AML-193 (cell line): ENCODE measurements around the gene RNF123.

Source experiments
- DNase-seq, 2 experiments: peaks; one replicate each; lab custom pipeline; 2025; lab: John Stamatoyannopoulos, UW

The RNF123 gene

GRCh38 chr3:49703443-49703927, 14.1 kb downstream of the RNF123 start:
- DNase-seq: peak; percentile 76 to 77

- DNase-seq: no peak
These were observed 14.6 kb downstream of the RNF123 start for GRCh38 chr3:49703956-49704355.

- no peak for DNase-seq
These were observed 15.3 kb downstream of the RNF123 start for GRCh38 chr3:49704629-49705028.

- DNase-seq: no peak
These were observed 16.1 kb downstream of the RNF123 start for GRCh38 chr3:49705390-49705960.

GRCh38 chr3:49706456-49707112, 17.2 kb downstream of the RNF123 start:
- no peak for DNase-seq

GRCh38 chr3:49707113-49707480, 17.7 kb downstream of the RNF123 start:
- no peak for DNase-seq

GRCh38 chr3:49709852-49710251, 20.5 kb downstream of the RNF123 start:
- DNase-seq: no peak

- DNase-seq: no peak
These were observed 22.1 kb downstream of the RNF123 start for GRCh38 chr3:49711489-49711888.

- no peak for DNase-seq
These were observed 22.8 kb downstream of the RNF123 start for GRCh38 chr3:49712166-49712565.

GRCh38 chr3:49712631-49713317, 23.4 kb downstream of the RNF123 start:
- DNase-seq: no peak

- DNase-seq: no peak
These were observed 24.2 kb downstream of the RNF123 start for GRCh38 chr3:49713336-49714105.

GRCh38 chr3:49714728-49715550, 25.6 kb downstream of the RNF123 start:
- no peak for DNase-seq

GRCh38 chr3:49715611-49716121, 26.3 kb downstream of the RNF123 start:
- DNase-seq: no peak

- DNase-seq: no peak
These were observed 26.8 kb downstream of the RNF123 start for GRCh38 chr3:49716169-49716568.

- DNase-seq: no peak
These were observed 27.4 kb downstream of the RNF123 start for GRCh38 chr3:49716691-49717210.

- DNase-seq: no peak
These were observed 28.0 kb downstream of the RNF123 start for GRCh38 chr3:49717211-49717958.

- DNase-seq: no peak
These were observed 28.9 kb downstream of the RNF123 start for GRCh38 chr3:49717959-49718857.

GRCh38 chr3:49718858-49719213, 29.5 kb downstream of the RNF123 start:
- no peak for DNase-seq

GRCh38 chr3:49719214-49719884, 30.0 kb downstream of the RNF123 start, which contains the start of gene AMIGO3:
AMIGO3 (minus strand) TSS chr3:49719684; CDS start chr3:49719465, 219 bp downstream.
- peak; percentile 96 to 97 for DNase-seq
